ENCODE measurements around the gene PROM1. TPM values are rescaled to one million over a fixed set of nuclear protein-coding genes. Genes with fewer than 3 reads are reported as not detected.

Gene PROM1
- total and polyA plus RNA-seq, 2 of the 13 experiments (the other 11 are each of a cell fraction or from before 2014, with no cell fraction given) = 3.9 to 16.4 TPM

DNA sequence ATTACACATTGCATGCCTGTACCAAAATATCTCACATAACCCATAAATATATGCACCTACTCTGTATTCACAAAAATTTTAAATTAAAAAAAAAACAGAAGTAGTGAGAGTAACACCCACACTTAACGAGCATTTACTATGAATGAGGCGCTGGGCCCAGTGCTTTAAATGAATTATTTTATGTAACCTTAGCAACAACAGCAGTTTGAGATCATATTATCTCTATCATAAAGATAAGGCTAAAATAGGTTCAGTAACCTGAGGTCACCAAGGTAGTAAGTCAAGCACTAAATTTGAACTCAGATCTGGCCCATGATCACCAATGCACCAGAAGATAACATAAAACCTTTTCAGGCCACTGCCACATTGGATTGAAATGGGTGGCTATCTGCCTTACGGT lies 5.3 kb upstream of the PROM1 start:
- Histone ChIP-seq H3K27ac (ENCODE audit: extremely low read length, insufficient read depth, low read length) (no peak overlapping the region), H3K4me2 (ENCODE audit: low read depth, low read length) (no peak overlapping the region), H3K9ac (ENCODE audit: insufficient read depth, low read depth, low read length) (no peak overlapping the region), H4K20me1 (ENCODE audit: insufficient read depth, low read length) (no peaks in the 10 kb centered on the region), H3K4me1 (ENCODE audit: insufficient read depth, low read length) (peaks cover 11% of the 10 kb centered on the region), H3K4me3 (replicated peaks in 1 of 3; ENCODE audit: insufficient read depth in 1 of 3, low read depth in 2 of 3, low read length in 3 of 3) (no peak overlapping the region), H3K27me3 (ENCODE audit: control insufficient read depth in 1 of 2, insufficient read depth in 2 of 2, low read length in 2 of 2) (peaks cover 2 to 18% of the 10 kb centered on the region in 2 experiments; a peak in 2 of 5 replicates), H3K36me3 (replicated peaks in 1 of 2; ENCODE audit: control insufficient read depth in 1 of 2, insufficient read depth in 2 of 2, low read length in 2 of 2) (no peaks in the 10 kb centered on the region), H3K79me2 (ENCODE audit: insufficient read depth, low read length) (no peaks in the 10 kb centered on the region), H2AFZ (ENCODE audit: low read length) (no peak overlapping the region), H3K9me3 (ENCODE audit: low read length) (no peaks in the 10 kb centered on the region)
- WGBS (ENCODE audit: low lambda C conversion rate) = 60% methylated on average over 3 of the region's 3 CpGs
- ATAC-seq = no peak
- FAIRE-seq = no peak
- in situ Hi-C loops (cut with HindIII; ENCODE audit: extremely low pct_ligation_motif_present, low pct_unique_long_range_greater_than_20kb) = no loop called here
- POLR2A ChIA-PET = no interaction called here
- TF ChIP-seq, protein P1, sequence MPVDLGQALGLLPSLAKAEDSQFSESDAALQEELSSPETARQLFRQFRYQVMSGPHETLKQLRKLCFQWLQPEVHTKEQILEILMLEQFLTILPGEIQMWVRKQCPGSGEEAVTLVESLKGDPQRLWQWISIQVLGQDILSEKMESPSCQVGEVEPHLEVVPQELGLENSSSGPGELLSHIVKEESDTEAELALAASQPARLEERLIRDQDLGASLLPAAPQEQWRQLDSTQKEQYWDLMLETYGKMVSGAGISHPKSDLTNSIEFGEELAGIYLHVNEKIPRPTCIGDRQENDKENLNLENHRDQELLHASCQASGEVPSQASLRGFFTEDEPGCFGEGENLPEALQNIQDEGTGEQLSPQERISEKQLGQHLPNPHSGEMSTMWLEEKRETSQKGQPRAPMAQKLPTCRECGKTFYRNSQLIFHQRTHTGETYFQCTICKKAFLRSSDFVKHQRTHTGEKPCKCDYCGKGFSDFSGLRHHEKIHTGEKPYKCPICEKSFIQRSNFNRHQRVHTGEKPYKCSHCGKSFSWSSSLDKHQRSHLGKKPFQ (CRISPR knock-in tag; IDR thresholded peaks at IDR 0.05; ENCODE audit: insufficient replicate concordance) = no peak
- TF ChIP-seq RXRB (CRISPR knock-in tag; IDR thresholded peaks at IDR 0.05; ENCODE audit: borderline replicate concordance) (no peak), ATAD3A (CRISPR knock-in tag; IDR thresholded peaks at IDR 0.05) (no peak), FOXP1 (IDR thresholded peaks at IDR 0.05) (no peak), FOXP1 (CRISPR knock-in tag; IDR thresholded peaks at IDR 0.05) (no peak), ELF1 (CRISPR knock-in tag; IDR thresholded peaks at IDR 0.05) (no peak), ZFP41 (CRISPR knock-in tag; IDR thresholded peaks at IDR 0.05; ENCODE audit: borderline replicate concordance) (no peak), DPF2 (CRISPR knock-in tag; IDR thresholded peaks at IDR 0.05; ENCODE audit: borderline replicate concordance, low read depth) (no peak), KLF15 (CRISPR knock-in tag; IDR thresholded peaks at IDR 0.05; ENCODE audit: borderline replicate concordance) (no peak), SCMH1 (CRISPR knock-in tag; IDR thresholded peaks at IDR 0.05; ENCODE audit: borderline replicate concordance) (no peak), HNRNPUL1 (IDR thresholded peaks at IDR 0.05; ENCODE audit: low read depth, low read length) (no peak)
- TF ChIP-seq, protein P2, sequence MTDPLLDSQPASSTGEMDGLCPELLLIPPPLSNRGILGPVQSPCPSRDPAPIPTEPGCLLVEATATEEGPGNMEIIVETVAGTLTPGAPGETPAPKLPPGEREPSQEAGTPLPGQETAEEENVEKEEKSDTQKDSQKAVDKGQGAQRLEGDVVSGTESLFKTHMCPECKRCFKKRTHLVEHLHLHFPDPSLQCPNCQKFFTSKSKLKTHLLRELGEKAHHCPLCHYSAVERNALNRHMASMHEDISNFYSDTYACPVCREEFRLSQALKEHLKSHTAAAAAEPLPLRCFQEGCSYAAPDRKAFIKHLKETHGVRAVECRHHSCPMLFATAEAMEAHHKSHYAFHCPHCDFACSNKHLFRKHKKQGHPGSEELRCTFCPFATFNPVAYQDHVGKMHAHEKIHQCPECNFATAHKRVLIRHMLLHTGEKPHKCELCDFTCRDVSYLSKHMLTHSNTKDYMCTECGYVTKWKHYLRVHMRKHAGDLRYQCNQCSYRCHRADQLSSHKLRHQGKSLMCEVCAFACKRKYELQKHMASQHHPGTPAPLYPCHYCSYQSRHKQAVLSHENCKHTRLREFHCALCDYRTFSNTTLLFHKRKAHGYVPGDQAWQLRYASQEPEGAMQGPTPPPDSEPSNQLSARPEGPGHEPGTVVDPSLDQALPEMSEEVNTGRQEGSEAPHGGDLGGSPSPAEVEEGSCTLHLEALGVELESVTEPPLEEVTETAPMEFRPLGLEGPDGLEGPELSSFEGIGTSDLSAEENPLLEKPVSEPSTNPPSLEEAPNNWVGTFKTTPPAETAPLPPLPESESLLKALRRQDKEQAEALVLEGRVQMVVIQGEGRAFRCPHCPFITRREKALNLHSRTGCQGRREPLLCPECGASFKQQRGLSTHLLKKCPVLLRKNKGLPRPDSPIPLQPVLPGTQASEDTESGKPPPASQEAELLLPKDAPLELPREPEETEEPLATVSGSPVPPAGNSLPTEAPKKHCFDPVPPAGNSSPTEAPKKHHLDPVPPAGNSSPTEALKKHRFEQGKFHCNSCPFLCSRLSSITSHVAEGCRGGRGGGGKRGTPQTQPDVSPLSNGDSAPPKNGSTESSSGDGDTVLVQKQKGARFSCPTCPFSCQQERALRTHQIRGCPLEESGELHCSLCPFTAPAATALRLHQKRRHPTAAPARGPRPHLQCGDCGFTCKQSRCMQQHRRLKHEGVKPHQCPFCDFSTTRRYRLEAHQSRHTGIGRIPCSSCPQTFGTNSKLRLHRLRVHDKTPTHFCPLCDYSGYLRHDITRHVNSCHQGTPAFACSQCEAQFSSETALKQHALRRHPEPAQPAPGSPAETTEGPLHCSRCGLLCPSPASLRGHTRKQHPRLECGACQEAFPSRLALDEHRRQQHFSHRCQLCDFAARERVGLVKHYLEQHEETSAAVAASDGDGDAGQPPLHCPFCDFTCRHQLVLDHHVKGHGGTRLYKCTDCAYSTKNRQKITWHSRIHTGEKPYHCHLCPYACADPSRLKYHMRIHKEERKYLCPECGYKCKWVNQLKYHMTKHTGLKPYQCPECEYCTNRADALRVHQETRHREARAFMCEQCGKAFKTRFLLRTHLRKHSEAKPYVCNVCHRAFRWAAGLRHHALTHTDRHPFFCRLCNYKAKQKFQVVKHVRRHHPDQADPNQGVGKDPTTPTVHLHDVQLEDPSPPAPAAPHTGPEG (CRISPR knock-in tag; IDR thresholded peaks at IDR 0.05) = no peak
- TF ChIP-seq, protein P3, sequence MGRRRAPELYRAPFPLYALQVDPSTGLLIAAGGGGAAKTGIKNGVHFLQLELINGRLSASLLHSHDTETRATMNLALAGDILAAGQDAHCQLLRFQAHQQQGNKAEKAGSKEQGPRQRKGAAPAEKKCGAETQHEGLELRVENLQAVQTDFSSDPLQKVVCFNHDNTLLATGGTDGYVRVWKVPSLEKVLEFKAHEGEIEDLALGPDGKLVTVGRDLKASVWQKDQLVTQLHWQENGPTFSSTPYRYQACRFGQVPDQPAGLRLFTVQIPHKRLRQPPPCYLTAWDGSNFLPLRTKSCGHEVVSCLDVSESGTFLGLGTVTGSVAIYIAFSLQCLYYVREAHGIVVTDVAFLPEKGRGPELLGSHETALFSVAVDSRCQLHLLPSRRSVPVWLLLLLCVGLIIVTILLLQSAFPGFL (CRISPR knock-in tag; IDR thresholded peaks at IDR 0.05) = no peak
- TF ChIP-seq, protein P4, sequence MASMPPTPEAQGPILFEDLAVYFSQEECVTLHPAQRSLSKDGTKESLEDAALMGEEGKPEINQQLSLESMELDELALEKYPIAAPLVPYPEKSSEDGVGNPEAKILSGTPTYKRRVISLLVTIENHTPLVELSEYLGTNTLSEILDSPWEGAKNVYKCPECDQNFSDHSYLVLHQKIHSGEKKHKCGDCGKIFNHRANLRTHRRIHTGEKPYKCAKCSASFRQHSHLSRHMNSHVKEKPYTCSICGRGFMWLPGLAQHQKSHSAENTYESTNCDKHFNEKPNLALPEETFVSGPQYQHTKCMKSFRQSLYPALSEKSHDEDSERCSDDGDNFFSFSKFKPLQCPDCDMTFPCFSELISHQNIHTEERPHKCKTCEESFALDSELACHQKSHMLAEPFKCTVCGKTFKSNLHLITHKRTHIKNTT (CRISPR knock-in tag; IDR thresholded peaks at IDR 0.05) = no peak
- TF ChIP-seq, protein P5, sequence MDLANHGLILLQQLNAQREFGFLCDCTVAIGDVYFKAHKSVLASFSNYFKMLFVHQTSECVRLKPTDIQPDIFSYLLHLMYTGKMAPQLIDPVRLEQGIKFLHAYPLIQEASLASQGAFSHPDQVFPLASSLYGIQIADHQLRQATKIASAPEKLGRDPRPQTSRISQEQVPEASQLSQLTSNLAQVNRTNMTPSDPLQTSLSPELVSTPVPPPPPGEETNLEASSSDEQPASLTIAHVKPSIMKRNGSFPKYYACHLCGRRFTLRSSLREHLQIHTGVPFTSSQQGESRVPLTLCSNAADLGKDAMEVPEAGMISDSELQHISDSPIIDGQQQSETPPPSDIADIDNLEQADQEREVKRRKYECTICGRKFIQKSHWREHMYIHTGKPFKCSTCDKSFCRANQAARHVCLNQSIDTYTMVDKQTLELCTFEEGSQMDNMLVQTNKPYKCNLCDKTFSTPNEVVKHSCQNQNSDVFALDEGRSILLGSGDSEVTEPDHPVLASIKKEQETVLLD (CRISPR knock-in tag; IDR thresholded peaks at IDR 0.05; ENCODE audit: low read depth) = no peak
- DNase-seq (ENCODE audit: low spot score) = no peak
- no TSS peak for BruUV-seq (replicated peaks)
- intact Hi-C loops (cut with micrococcal nuclease; ENCODE audit: unreplicated experiment) = no loop called here
- CTCF ChIA-PET (ENCODE audit: low intra/inter-chr PET ratio, low total read pairs) = no interaction called here

Data from HepG2 (cell line).